H1 (cell line): Measurements from ENCODE around the gene DHH. TPM values are rescaled to one million over a fixed set of nuclear protein-coding genes. Genes with fewer than 3 reads are reported as not detected.

Experiments used
- CTCF ChIA-PET: fragments of 300-600 bp; sonication (Branson Sonifier 250); formaldehyde crosslinking; loops from one replicate; lab custom pipeline; 2021; ENCODE audit not compliant: partially characterized antibody; lab: Charles Lee
- POLR2A ChIA-PET: fragments of 300-600 bp; sonication (Branson Sonifier 250); formaldehyde crosslinking; loops from one replicate; lab custom pipeline; 2021; ENCODE audit warnings: inconsistent platforms; ENCODE audit not compliant: partially characterized antibody; lab: Charles Lee
- DNase-seq, 2 experiments: peaks; one replicate each; pipeline versions ENCODE4 v3.0.0 to v3.0.0-alpha.2; 2010 to 2022; ENCODE audit warnings: low spot score in 2 of 2, low read depth in 1 of 2, mixed read lengths in 1 of 2
- FAIRE-seq: peaks from 2 replicates; lab custom pipeline; 2011; peaks lifted over from hg19 to GRCh38; lab: Jason Lieb, UNC
- H2AFZ ChIP-seq: 2 replicates; pipeline ENCODE4 v1.8.1; 2012; ENCODE audit warnings: low read length, inconsistent platforms
- H2AK5ac ChIP-seq: 2 replicates; pipeline ENCODE4 v1.6.1; 2013; ENCODE audit warnings: low read depth, low read length
- H2BK120ac ChIP-seq: replicated peaks from 2 replicates; pipeline ENCODE3; 2013; ENCODE audit warnings: low read depth, low read length, inconsistent platforms
- H2BK12ac ChIP-seq: 2 replicates; pipeline ENCODE4 v1.6.1; 2013; ENCODE audit warnings: low read depth, low read length
- H2BK15ac ChIP-seq: 2 replicates; pipeline ENCODE4 v1.6.1; 2013; ENCODE audit warnings: low read length
- H2BK20ac ChIP-seq: 2 replicates; pipeline ENCODE4 v1.6.1; 2013; ENCODE audit warnings: low read length
- H2BK5ac ChIP-seq: 2 replicates; pipeline ENCODE4 v1.6.1; 2013; ENCODE audit warnings: low read depth, low read length
- H3K14ac ChIP-seq: 2 replicates; pipeline ENCODE4 v1.6.1; 2013; ENCODE audit warnings: inconsistent platforms; ENCODE audit not compliant: insufficient read length
- H3K18ac ChIP-seq: 2 replicates; pipeline ENCODE4 v1.6.1; 2013; ENCODE audit warnings: low read length; ENCODE audit errors: extremely low read depth
- H3K23ac ChIP-seq: 2 replicates; pipeline ENCODE4 v1.6.1; 2013; ENCODE audit warnings: inconsistent platforms; ENCODE audit not compliant: insufficient read length
- H3K23me2 ChIP-seq: 2 replicates; pipeline ENCODE4 v1.6.1; 2013; ENCODE audit warnings: low read depth, low read length
- H3K27ac ChIP-seq: 2 replicates; pipeline ENCODE4 v1.6.1; 2011; ENCODE audit warnings: low read depth, low read length, inconsistent platforms
- H3K27me3 ChIP-seq, 4 experiments: replicated peaks in 1 of 4; 1 replicate in 1 of 4; 2 replicates in 3 of 4; pipeline versions ENCODE4 v1.6.1 to v1.8.1; 2011 to 2013; ENCODE audit warnings: low read length in 3 of 4, mild to moderate bottlenecking in 3 of 4, inconsistent platforms in 2 of 4, mixed read lengths in 2 of 4, moderate library complexity in 1 of 4; ENCODE audit not compliant: control insufficient read depth in 3 of 4, insufficient read depth in 3 of 4; ENCODE audit errors: extremely low read depth in 1 of 4
- H3K36me3 ChIP-seq, 4 experiments: 2 replicates each; pipeline versions ENCODE4 v1.6.1 to v1.8.1; 2011 to 2013; ENCODE audit warnings: mild to moderate bottlenecking in 4 of 4, low read length in 3 of 4, moderate library complexity in 2 of 4, control low read depth in 1 of 4, inconsistent platforms in 1 of 4; ENCODE audit not compliant: insufficient read depth in 4 of 4, control insufficient read depth in 2 of 4
- H3K4ac ChIP-seq: replicated peaks from 2 replicates; pipeline ENCODE3; 2013; ENCODE audit warnings: low read length, low read depth, mixed read lengths, inconsistent platforms; ENCODE audit not compliant: insufficient read length
- H3K4me1 ChIP-seq, 4 experiments: replicated peaks in 1 of 4; 1 replicate in 1 of 4; 2 replicates in 3 of 4; pipeline versions ENCODE4 v1.6.1 to v1.8.1; 2011 to 2013; ENCODE audit warnings: low read length in 3 of 4, inconsistent platforms in 2 of 4, mixed read lengths in 1 of 4; ENCODE audit not compliant: insufficient read depth in 4 of 4, control insufficient read depth in 3 of 4
- H3K4me2 ChIP-seq, 2 experiments: 2 replicates each; pipeline versions ENCODE4 v1.6.1 to v1.8.1; 2011 to 2013; ENCODE audit warnings: low read depth in 2 of 2, low read length in 2 of 2, control low read depth in 1 of 2, inconsistent platforms in 1 of 2, mild to moderate bottlenecking in 1 of 2; ENCODE audit not compliant: insufficient read depth in 1 of 2
- H3K4me3 ChIP-seq, 4 experiments: fragments of 200-600, 300-600 bp in 1 of 4; sonication (generic), shearing (Covaris generic), sonication (Bioruptor Twin) in 1 of 4; 2 replicates each; pipeline versions ENCODE4 v1.5.1 to v1.8.1; 2011 to 2016; ENCODE audit warnings: low read length in 4 of 4, low read depth in 3 of 4, control low read depth in 2 of 4, inconsistent platforms in 2 of 4, mild to moderate bottlenecking in 2 of 4, mixed read lengths in 1 of 4, moderate library complexity in 1 of 4; ENCODE audit not compliant: insufficient read depth in 2 of 4; ENCODE audit errors: extremely low read depth in 1 of 4
- H3K56ac ChIP-seq: replicated peaks from 2 replicates; pipeline ENCODE3; 2013; ENCODE audit warnings: low read depth, mild to moderate bottlenecking, mixed read lengths, low read length, inconsistent platforms; ENCODE audit not compliant: insufficient read length
- H3K79me1 ChIP-seq: 2 replicates; pipeline ENCODE4 v1.6.1; 2013; ENCODE audit warnings: low read depth, low read length, control low read depth
- H3K79me2 ChIP-seq, 2 experiments: 2 replicates each; pipeline versions ENCODE4 v1.6.1 to v1.8.1; 2012 to 2013; ENCODE audit warnings: low read length in 2 of 2, mild to moderate bottlenecking in 2 of 2, inconsistent platforms in 1 of 2; ENCODE audit not compliant: insufficient read depth in 2 of 2, control insufficient read depth in 1 of 2
- H3K9ac ChIP-seq, 4 experiments: replicated peaks in 1 of 4; 1 replicate in 1 of 4; 2 replicates in 3 of 4; pipeline versions ENCODE4 v1.6.1 to v1.8.1; 2011 to 2013; ENCODE audit warnings: low read depth in 3 of 4, low read length in 3 of 4, control low read depth in 2 of 4, mild to moderate bottlenecking in 2 of 4, moderate library complexity in 2 of 4, inconsistent platforms in 1 of 4; ENCODE audit errors: extremely low read depth in 1 of 4
- H3K9me3 ChIP-seq, 2 experiments: 2 replicates each; pipeline versions ENCODE4 v1.6.1 to v1.8.1; 2012 to 2013; ENCODE audit warnings: mild to moderate bottlenecking in 2 of 2, moderate library complexity in 2 of 2, control low read depth in 1 of 2, inconsistent platforms in 1 of 2, low read depth in 1 of 2, low read length in 1 of 2, mixed read lengths in 1 of 2; ENCODE audit not compliant: insufficient read depth in 2 of 2
- H4K20me1 ChIP-seq, 2 experiments: replicated peaks in 1 of 2; 2 replicates each; pipeline versions ENCODE3 to v1.8.1; 2011 to 2013; ENCODE audit warnings: inconsistent platforms in 2 of 2, low read length in 2 of 2, mild to moderate bottlenecking in 1 of 2; ENCODE audit not compliant: insufficient read depth in 2 of 2, control insufficient read depth in 1 of 2
- H4K5ac ChIP-seq: 2 replicates; pipeline ENCODE4 v1.6.1; 2013; ENCODE audit warnings: low read length, low read depth, mixed read lengths, inconsistent platforms; ENCODE audit not compliant: insufficient read length
- H4K8ac ChIP-seq: 2 replicates; pipeline ENCODE4 v1.8.0; 2013; ENCODE audit warnings: mild to moderate bottlenecking, moderate library complexity, low read length, inconsistent platforms; ENCODE audit not compliant: insufficient read depth; ENCODE audit errors: extremely low read depth
- H4K91ac ChIP-seq: replicated peaks from 2 replicates; pipeline ENCODE3; 2013; ENCODE audit warnings: low read length, mixed read lengths, inconsistent platforms; ENCODE audit not compliant: insufficient read length
- HDAC6 ChIP-seq: IDR thresholded peaks from one replicate; pipeline ENCODE4 v1.7.1; 2012; ENCODE audit warnings: low read depth, mild to moderate bottlenecking, inconsistent platforms, low read length, moderate library complexity
- POLR2A ChIP-seq, 2 experiments: IDR thresholded peaks; 1 replicate in 1 of 2; 2 replicates in 1 of 2; pipeline ENCODE4 v1.6.1; 2011; ENCODE audit warnings: low read depth in 2 of 2, low read length in 2 of 2, mild to moderate bottlenecking in 2 of 2; ENCODE audit errors: control extremely low read depth in 1 of 2
- SIN3A ChIP-seq, 2 experiments: IDR thresholded peaks in 1 of 2; conservative IDR thresholded peaks in 1 of 2; 2 replicates each; pipeline ENCODE4 v1.6.1; 2011 to 2012; ENCODE audit warnings: low read length in 2 of 2, improper control_type of control experiment in 1 of 2, low read depth in 1 of 2, mild to moderate bottlenecking in 1 of 2
- TEAD4 ChIP-seq: IDR thresholded peaks from 2 replicates; pipeline ENCODE4 v1.6.1; 2012; ENCODE audit warnings: low read depth, low read length, inconsistent platforms, mixed read lengths
- WGBS, 2 experiments: shearing (Covaris generic) in 1 of 2; methylation state at CpG; one replicate each; pipeline versions ENCODE4 v1.1.6 to v1.1.7; 2013 to 2015; ENCODE audit warnings: low lambda C conversion rate in 2 of 2, mixed read lengths in 2 of 2, inconsistent platforms in 1 of 2, low coverage in 1 of 2, missing lambda C conversion rate in 1 of 2; ENCODE audit not compliant: insufficient replicate concordance in 2 of 2, insufficient coverage in 1 of 2, insufficient read length in 1 of 2; ENCODE audit errors: extremely low coverage in 1 of 2, missing lambda C conversion rate in 1 of 2; 5-methylcytosine and 5-hydroxymethylcytosine counted together
- polyA plus RNA-seq, 7 experiments: library from polyadenylated mRNA; depleted of rRNA in 3 of 7; stranded (reverse) in 5 of 7; unstranded in 2 of 7; fragments of >200 nt in 5 of 7; fragments of 200-250 nt in 2 of 7; gene quantifications; 1 replicate in 5 of 7; 2 replicates in 1 of 7; 4 replicates in 1 of 7; pipeline versions ENCODE4 v1.2.1 to v1.2.3, GENCODE V29; 2011 to 2013; ENCODE audit warnings: missing spikeins in 2 of 7, mixed read lengths in 2 of 7
- total RNA-seq: library from RNA; stranded (reverse); fragmentation: NEBNext Ultra II Directional; extraction: Animal tissue kit (Norgen Biotek cat#: 25700); gene quantifications from 2 replicates; pipeline ENCODE4 v1.2.1, GENCODE V29; 2021

The DHH gene
- total and polyA plus RNA-seq, 2 of the 8 experiments (the other 6 are each of a cell fraction or from before 2014, with no cell fraction given): 0.03 to 0.11 TPM

- Histone ChIP-seq H3K27ac (no peak overlapping the region), H4K91ac (no peak overlapping the region), H3K4me2 (no peak overlapping the region), H3K79me2 (no peaks in the 10 kb centered on the region), H4K20me1 (no peaks in the 10 kb centered on the region), H2AFZ (no peak overlapping the region), H3K56ac (no peak overlapping the region), H3K4me3 (no peak overlapping the region), H4K8ac (no peak overlapping the region), H2BK15ac (no peak overlapping the region), H2BK5ac (no peak overlapping the region), H2BK12ac (no peak overlapping the region), H3K4ac (no peak overlapping the region), H3K18ac (no peak overlapping the region), H3K23ac (no peak overlapping the region), H3K36me3 (no peaks in the 10 kb centered on the region), H3K27me3 (peaks cover 0 to 8% (median 3%) of the 10 kb centered on the region in 4 experiments; a peak in 5 of 7 replicates), H3K79me1 (no peaks in the 10 kb centered on the region), H3K23me2 (peaks cover 13% of the 10 kb centered on the region), H2BK120ac (no peak overlapping the region), H3K4me1 (peaks cover 2 to 6% (median 4%) of the 10 kb centered on the region in 4 experiments; a peak in 5 of 7 replicates), H3K14ac (no peak overlapping the region), H2AK5ac (no peak overlapping the region), H2BK20ac (no peak overlapping the region), H3K9me3 (no peaks in the 10 kb centered on the region), H3K9ac (no peak overlapping the region), H4K5ac (no peak overlapping the region)
- ChIA-PET POLR2A (interaction anchor here (0.6 to 4.6 kb wide), 8 partner anchors 9 to 128 kb away, joined by 3 to 32 read pairs (median 3); partner anchors contain the start of genes DHH and TUBA1B), CTCF (interaction anchor here (0.6 to 10.0 kb wide), 9 partner anchors 10 to 54 kb away, joined by 3 to 129 read pairs (median 28); partner anchors contain the start of gene DHH)
- no peak for TF ChIP-seq POLR2A (IDR thresholded peaks at IDR 0.05; ENCODE audit: control extremely low read depth in 1 of 2, low read depth in 2 of 2, low read length in 2 of 2)
- TF ChIP-seq SIN3A (conservative IDR thresholded peaks at IDR 0.05 in 1 of 2, IDR thresholded peaks at IDR 0.05 in 1 of 2; ENCODE audit: low read depth in 1 of 2, low read length in 2 of 2): no peak
- 0 out of 2 replicates have a peak, but pooled peaks have one; percentile 38 for TF ChIP-seq TEAD4
- no peak for TF ChIP-seq HDAC6
- DNase-seq: no peak
- no peak for FAIRE-seq
- 59% methylated on average over 4 of the region's 4 CpGs; no CpG with 5 or more reads in 1 of the 2 experiments for WGBS, 2 experiments
These were observed 28.5 kb downstream of the DHH start for GRCh38 chr12:49066120-49066519.
